Sigmoid colon (tissue), 4 donors: ENCODE measurements around the gene ARHGEF6.

ENCODE experiments used
- POLR2A ChIP-seq, 2 donors: fragments of 450-650 bp; IDR thresholded peaks; one replicate each; pipeline ENCODE4 v1.6.1; 2016; ENCODE audit warnings: antibody characterized with exemption in 2 of 2, mild to moderate bottlenecking in 2 of 2, moderate library complexity in 2 of 2
- POLR2AphosphoS5 ChIP-seq, 4 donors: sonication (generic); formaldehyde crosslinking; IDR thresholded peaks; one replicate each; pipeline ENCODE4 v1.6.1; 2017; ENCODE audit warnings: antibody characterized with exemption in 4 of 4
- TF ChIP-seq, protein P1 (sequence below), 4 experiments: fragments of 450-650 bp in 3 of 4; fragments of 200-600 bp in 1 of 4; IDR thresholded peaks; one replicate each; pipeline ENCODE4 v1.5.1; 2016 to 2019; ENCODE audit warnings: antibody characterized with exemption in 4 of 4, mild to moderate bottlenecking in 3 of 4, moderate library complexity in 2 of 4

GRCh38 chrX:136784231-136784630, 3.5 kb upstream of the ARHGEF6 start:
- TF ChIP-seq, protein P1, sequence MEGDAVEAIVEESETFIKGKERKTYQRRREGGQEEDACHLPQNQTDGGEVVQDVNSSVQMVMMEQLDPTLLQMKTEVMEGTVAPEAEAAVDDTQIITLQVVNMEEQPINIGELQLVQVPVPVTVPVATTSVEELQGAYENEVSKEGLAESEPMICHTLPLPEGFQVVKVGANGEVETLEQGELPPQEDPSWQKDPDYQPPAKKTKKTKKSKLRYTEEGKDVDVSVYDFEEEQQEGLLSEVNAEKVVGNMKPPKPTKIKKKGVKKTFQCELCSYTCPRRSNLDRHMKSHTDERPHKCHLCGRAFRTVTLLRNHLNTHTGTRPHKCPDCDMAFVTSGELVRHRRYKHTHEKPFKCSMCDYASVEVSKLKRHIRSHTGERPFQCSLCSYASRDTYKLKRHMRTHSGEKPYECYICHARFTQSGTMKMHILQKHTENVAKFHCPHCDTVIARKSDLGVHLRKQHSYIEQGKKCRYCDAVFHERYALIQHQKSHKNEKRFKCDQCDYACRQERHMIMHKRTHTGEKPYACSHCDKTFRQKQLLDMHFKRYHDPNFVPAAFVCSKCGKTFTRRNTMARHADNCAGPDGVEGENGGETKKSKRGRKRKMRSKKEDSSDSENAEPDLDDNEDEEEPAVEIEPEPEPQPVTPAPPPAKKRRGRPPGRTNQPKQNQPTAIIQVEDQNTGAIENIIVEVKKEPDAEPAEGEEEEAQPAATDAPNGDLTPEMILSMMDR (IDR thresholded peaks at IDR 0.05) = no peak
- TF ChIP-seq POLR2A (IDR thresholded peaks at IDR 0.05) = no peak
- no peak for TF ChIP-seq POLR2AphosphoS5 (IDR thresholded peaks at IDR 0.05)
